RCC 7860 (cell line): ENCODE data around the gene ALOX15B.
"Not testable (repeated sequence)": the region's sequence is repeated elsewhere in the genome, so short reads cannot be mapped to it uniquely, and the experiment has no call there.

Experiments
- DNase-seq: peaks from one replicate; pipeline ENCODE4 v3.0.0-alpha.2; 2015; ENCODE audit warnings: low spot score
- FAIRE-seq: peaks from 2 replicates; lab custom pipeline; 2012; peaks lifted over from hg19 to GRCh38; lab: Jason Lieb, UNC

Gene ALOX15B

DNA sequence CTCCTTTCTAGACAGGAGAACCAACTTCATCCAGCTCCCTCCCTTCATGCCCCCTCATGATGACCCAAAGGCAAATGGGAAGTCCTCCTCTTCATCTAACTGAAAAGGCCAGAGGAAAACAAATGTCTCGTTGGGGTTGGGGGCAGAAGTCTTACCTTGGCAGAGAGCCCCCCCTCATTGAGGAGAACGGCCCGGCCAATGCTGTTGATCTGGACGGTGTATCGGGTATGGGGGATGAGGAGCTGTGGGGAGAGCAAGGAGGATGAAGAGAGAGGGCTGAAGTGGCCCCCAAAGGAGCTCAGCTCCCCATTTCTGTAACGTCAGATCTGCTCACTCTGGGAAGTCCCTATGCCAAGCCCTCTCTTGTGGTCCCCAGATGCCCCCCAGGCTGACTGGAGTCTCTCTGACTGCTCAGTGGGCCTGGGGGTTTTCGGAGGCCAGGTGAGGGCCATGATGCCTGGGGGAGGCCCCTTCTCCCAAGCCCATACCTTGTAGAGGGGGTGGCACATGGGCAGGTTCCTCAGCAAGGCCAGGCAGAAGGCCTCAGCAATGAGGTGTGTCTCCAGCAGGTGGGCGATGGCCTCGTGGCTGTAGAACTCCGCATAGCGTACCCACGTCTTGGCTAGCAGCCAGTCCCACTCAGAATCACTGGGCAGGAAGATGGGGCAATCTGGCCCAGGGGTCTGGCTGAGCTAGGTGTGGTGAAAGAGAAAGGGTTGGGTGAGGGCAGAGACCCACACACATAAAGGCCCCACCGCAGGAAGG is 37.8 kb downstream of the ALOX15B start:
- DNase-seq = no peak
- FAIRE-seq = no peak

- FAIRE-seq, DNase-seq: not testable (repeated sequence)
Observed at GRCh38 chr17:8077939-8078338, 39.1 kb downstream of the ALOX15B start.

GRCh38 chr17:8079291-8080207 is 40.7 kb downstream of the ALOX15B start:
- FAIRE-seq = no peak
- DNase-seq = peak; percentile 29

GRCh38 chr17:8080208-8080798 is 41.4 kb downstream of the ALOX15B start:
- FAIRE-seq (no peak), DNase-seq (no peak)

DNA sequence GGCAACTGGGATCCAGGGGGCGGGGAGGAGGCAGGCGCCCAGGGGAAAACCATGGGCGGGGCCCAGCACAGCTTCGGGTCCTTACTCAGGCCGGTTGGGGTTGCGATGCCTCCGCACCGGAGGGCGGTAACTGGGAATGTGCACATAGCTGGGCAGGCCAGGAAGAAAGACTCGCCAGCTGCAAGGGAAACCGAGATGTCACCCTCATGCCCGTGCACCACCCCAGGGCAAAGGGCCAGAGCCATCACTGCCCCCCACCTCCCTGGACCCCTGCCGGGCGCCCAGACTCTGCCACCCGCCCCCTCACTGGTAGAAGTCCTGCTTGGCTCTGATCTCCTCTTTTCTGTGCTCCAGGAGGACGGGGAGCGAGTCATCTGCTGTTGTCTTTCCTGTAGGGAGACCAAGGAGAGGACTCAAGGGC is 42.0 kb downstream of the ALOX15B start:
- DNase-seq (no peak), FAIRE-seq (no peak)

DNA sequence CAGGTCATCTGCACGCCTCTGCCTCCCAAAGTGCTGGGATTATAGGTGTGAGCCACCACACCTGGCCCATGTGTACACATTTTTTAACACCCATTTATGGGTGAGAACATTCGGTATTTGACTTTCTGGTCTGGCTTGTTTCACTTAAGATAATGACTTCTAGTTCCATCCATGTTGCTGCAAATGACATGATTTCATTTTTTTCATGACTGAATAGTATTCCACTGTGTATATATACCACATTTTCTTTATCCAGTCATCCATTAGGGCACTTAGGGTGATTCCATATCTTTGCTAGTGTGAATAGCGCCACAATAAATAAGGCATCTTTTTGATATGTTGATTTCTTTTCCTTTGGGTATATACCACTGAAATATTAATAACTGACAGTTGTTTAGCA is 43.0 kb downstream of the ALOX15B start:
- FAIRE-seq (no peak), DNase-seq (no peak)

DNA sequence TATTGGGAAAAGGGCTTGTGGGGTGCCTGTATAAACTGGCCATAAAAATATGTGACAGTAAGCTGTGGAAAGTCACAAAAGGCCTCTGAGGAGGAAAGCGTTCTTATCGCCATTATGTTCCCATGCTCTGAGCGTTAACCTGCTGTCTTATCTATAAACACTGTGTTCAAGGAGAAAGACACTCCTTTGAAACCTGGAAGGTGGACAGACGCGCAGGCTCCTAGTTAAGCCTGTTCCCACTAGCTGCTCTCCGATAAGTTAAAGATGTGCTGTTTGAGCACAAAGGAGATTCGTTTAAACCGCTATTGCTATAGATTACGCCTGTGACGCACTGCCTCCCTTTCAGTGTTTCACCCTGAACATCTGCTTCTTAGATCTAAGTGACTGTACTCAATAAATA is 43.4 kb downstream of the ALOX15B start:
- DNase-seq = no peak
- no peak for FAIRE-seq

GRCh38 chr17:8084250-8084649 is 45.4 kb downstream of the ALOX15B start:
- no peak for FAIRE-seq
- DNase-seq = no peak

GRCh38 chr17:8087075-8087951 is 48.5 kb downstream of the ALOX15B start, which contains the start of gene ALOX12B:
ALOX12B (minus strand) TSS chr17:8087716; CDS start chr17:8087442, 274 bp downstream.
- DNase-seq (no peak), FAIRE-seq (no peak)

GRCh38 chr17:8087952-8088230 is 49.0 kb downstream of the ALOX15B start:
- FAIRE-seq (no peak), DNase-seq (no peak)

DNA sequence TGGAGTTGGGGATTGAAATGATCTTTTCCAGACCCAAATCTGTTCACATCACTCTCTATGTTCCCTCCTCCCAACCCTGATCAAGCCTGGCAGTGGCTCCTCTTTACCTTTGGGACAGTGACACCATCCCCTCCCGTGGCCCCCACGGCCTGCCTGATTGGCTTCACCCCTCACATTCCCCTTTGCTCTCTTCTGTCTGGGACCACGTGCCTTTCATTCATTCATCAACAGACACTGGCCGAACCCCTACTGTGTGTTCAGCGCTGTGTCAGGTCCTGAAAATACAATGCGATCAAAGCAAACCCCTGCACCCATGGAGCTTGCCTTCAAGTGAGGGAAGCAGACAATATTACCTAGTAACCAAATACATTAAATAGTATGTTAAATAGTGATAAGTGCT is 50.9 kb downstream of the ALOX15B start:
- DNase-seq (no peak), FAIRE-seq (no peak)

DNA sequence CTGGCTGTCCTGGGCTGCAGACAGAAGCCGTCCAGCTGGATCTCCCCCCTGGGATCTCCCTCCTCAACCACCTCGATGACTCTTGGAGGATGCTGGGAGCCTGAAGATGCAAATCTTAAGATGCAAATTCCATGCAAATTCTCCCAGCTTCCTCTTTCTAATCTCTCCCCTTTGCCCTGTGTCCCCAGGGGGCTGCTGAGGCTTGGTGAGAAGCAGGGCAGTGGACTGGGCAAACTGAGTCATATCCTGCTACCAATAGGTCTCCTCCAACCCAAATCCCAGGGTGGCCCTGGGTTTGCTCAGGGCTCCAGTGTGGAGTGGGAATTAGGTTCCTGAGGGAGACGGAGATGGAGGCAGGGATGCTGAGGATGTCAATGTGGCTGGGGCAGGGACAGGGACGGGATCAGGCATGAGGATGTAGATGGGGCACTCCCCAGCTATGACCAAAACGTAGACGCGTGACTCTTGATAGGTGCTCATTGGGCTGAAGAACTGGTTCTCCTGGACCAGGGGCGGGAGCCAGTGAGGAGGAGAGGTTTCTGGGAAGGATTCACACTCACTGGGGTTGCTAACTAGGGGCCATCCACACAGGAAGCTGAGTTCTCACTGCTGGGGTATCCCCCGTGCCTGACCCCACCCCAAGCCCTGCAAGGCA is 52.3 kb downstream of the ALOX15B start:
- no peak for DNase-seq
- FAIRE-seq = no peak

DNA sequence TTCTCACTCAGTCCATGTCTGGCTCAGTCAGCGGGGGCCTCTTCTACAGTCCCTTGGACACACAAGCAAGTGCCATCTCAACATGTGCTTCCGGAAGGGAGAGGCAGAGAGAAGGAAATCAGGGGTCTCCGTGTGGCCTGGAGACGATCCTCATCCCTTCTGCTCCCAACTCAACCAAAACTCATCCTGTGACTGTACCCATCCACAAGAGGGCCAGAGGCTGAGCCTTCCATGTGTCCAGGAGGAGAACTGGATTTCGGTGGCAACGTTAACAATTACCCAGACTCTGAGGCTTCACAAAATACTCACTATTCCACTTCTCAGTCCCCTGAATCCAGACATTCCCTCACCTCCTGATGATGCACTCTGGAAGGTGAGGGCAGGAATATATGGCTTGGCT is 56.5 kb downstream of the ALOX15B start:
- DNase-seq = no peak
- no peak for FAIRE-seq

- DNase-seq = no peak
- no peak for FAIRE-seq
Observed at GRCh38 chr17:8096541-8096940, 57.7 kb downstream of the ALOX15B start.
